Skeletal muscle tissue (tissue), 4 donors: Measurements from ENCODE around the gene FOXP1. TPM values are rescaled to one million over a fixed set of nuclear protein-coding genes. Genes with fewer than 3 reads are reported as not detected.

Experiments used
- H3K27ac ChIP-seq: one replicate; pipeline ENCODE4 v1.7.0; 2013; ENCODE audit warnings: mild to moderate bottlenecking, low read depth, low read length, inconsistent platforms
- H3K27me3 ChIP-seq, 3 donors: one replicate each; pipeline ENCODE4 v1.7.0; 2013; ENCODE audit warnings: low read length in 3 of 3; ENCODE audit not compliant: control insufficient read depth in 3 of 3, insufficient read depth in 3 of 3
- H3K36me3 ChIP-seq, 3 donors: one replicate each; pipeline ENCODE4 v1.7.0; 2013; ENCODE audit warnings: low read length in 3 of 3; ENCODE audit not compliant: control insufficient read depth in 3 of 3, insufficient read depth in 3 of 3
- H3K4me1 ChIP-seq, 3 donors: one replicate each; pipeline ENCODE4 v1.7.0; 2013; ENCODE audit warnings: low read length in 3 of 3, mild to moderate bottlenecking in 3 of 3; ENCODE audit not compliant: control insufficient read depth in 3 of 3, insufficient read depth in 3 of 3
- H3K4me3 ChIP-seq, 3 donors: one replicate each; pipeline ENCODE4 v1.7.0; 2013; ENCODE audit warnings: low read length in 3 of 3
- H3K9ac ChIP-seq, 3 donors: one replicate each; pipeline ENCODE4 v1.7.0; 2013; ENCODE audit warnings: low read length in 3 of 3, mild to moderate bottlenecking in 3 of 3, moderate library complexity in 2 of 3, low read depth in 1 of 3
- H3K9me3 ChIP-seq, 3 donors: one replicate each; pipeline ENCODE4 v1.7.0; 2013; ENCODE audit warnings: low read length in 3 of 3; ENCODE audit not compliant: control insufficient read depth in 3 of 3
- total RNA-seq: library from RNA; depleted of rRNA; stranded (reverse); fragments of >200 nt; gene quantifications from one replicate; pipeline ENCODE4 v1.2.3, GENCODE V29; 2014
- donor health status: Osteomylitis.

Gene FOXP1
- total RNA-seq, 1 donor from 2014 or later, result 36.0 TPM

DNA sequence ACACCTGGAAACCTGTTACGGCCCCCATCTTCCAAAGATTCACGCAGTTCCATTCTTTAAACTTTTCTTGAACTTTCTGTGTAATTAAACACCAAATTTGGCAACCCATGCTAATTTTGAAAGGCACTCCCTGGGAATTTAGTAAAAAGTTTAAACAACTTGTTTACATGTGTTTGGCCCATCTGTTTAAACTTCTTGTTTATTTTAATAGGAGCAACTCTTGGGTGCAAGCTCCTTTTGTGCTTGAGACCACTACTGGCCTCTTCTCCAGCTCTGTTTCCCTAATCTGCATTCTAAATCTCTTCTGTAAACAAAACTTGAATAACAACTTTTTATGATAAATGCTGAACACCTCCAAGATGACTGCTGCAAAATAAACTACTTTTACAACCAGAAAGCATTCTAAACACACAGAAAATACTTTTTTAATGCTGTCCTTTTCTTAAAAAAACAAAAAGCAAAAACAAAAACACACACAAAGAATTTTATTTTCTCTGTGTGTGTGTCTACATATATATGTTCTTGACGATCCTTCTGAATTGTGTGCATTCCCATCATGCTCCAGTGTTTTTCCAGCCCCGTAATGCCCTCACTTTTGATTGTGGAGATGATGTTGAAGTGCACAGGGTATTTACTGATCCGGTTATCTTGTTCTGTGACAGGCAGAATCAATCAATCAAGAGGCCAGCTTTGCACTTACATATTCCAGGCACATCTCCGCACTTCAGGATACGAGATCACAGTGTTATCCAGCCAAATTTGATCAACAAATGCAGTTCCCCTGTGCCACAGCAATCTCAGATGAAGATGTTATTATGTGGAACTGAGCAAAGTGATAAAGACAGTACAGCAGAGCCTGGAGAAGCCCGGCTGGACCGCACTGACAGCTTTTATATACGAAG, 416.9 kb downstream of the FOXP1 start:
- Histone ChIP-seq H3K9ac (no peak overlapping the region), H3K4me3 (no peak overlapping the region), H3K27ac (no peak overlapping the region), H3K36me3 (no peaks in the 10 kb centered on the region), H3K4me1 (no peaks in the 10 kb centered on the region), H3K27me3 (no peaks in the 10 kb centered on the region), H3K9me3 (no peaks in the 10 kb centered on the region)

GRCh38 chr3:71164881-71165280, 418.6 kb downstream of the FOXP1 start:
- Histone ChIP-seq H3K4me3 (no peak overlapping the region), H3K9ac (no peak overlapping the region), H3K4me1 (no peaks in the 10 kb centered on the region), H3K27ac (no peak overlapping the region), H3K27me3 (no peaks in the 10 kb centered on the region), H3K36me3 (no peaks in the 10 kb centered on the region), H3K9me3 (no peaks in the 10 kb centered on the region)

DNA sequence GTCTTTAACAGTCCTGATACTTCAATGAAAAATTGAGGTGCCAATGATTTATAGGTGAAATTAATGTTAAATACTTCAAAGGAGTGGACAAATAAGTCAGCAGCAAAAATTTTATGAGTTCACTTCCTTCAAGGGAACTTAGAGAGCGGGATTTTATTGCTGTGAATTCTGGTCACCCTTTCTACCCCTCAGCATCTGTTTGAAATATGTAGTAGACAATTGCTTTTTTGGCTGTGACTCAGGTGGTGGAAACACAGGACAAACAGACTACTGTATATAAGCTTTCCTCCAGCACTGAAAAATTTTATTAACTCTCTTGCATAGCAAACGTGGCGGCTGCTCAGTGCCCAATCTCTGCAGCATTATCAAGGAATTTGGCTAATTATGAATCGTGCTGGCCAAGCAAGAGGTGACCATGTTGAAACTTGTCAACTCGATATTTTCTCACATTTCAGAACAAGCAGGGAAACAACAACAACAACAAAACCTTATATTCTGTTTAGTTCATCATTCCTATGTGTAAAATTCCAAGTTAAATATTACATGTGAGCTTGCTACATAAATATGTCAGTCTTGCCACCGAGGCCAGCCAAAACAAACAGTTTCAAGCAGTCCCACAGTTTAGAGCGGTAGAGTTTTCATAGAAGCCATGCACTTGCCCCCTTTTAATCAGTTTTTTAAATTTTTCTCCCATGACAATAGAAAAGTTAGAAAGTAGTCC, 420.2 kb downstream of the FOXP1 start:
- Histone ChIP-seq H3K27me3 (no peaks in the 10 kb centered on the region), H3K36me3 (no peaks in the 10 kb centered on the region), H3K4me3 (no peak overlapping the region), H3K9ac (no peak overlapping the region), H3K4me1 (no peaks in the 10 kb centered on the region), H3K27ac (no peak overlapping the region), H3K9me3 (no peaks in the 10 kb centered on the region)

GRCh38 chr3:71162221-71162620, 421.3 kb downstream of the FOXP1 start:
- Histone ChIP-seq H3K9me3 (no peaks in the 10 kb centered on the region), H3K27ac (no peak overlapping the region), H3K9ac (no peak overlapping the region), H3K4me1 (no peaks in the 10 kb centered on the region), H3K36me3 (no peaks in the 10 kb centered on the region), H3K27me3 (no peaks in the 10 kb centered on the region), H3K4me3 (no peak overlapping the region)

GRCh38 chr3:71160785-71161546, 422.6 kb downstream of the FOXP1 start:
- Histone ChIP-seq H3K4me1 (no peaks in the 10 kb centered on the region), H3K36me3 (no peaks in the 10 kb centered on the region), H3K27ac (no peak overlapping the region), H3K9ac (no peak overlapping the region), H3K27me3 (no peaks in the 10 kb centered on the region), H3K9me3 (no peaks in the 10 kb centered on the region), H3K4me3 (no peak overlapping the region)

- Histone ChIP-seq H3K36me3 (no peaks in the 10 kb centered on the region), H3K4me1 (no peaks in the 10 kb centered on the region), H3K27me3 (no peaks in the 10 kb centered on the region), H3K9ac (no peak overlapping the region), H3K27ac (no peak overlapping the region), H3K9me3 (no peaks in the 10 kb centered on the region), H3K4me3 (no peak overlapping the region)
These were observed 427.4 kb downstream of the FOXP1 start for GRCh38 chr3:71156062-71156665.

- Histone ChIP-seq H3K9ac (no peak overlapping the region), H3K4me3 (no peak overlapping the region), H3K27me3 (no peaks in the 10 kb centered on the region), H3K27ac (no peak overlapping the region), H3K4me1 (no peaks in the 10 kb centered on the region), H3K9me3 (no peaks in the 10 kb centered on the region), H3K36me3 (no peaks in the 10 kb centered on the region)
These were observed 428.7 kb downstream of the FOXP1 start for GRCh38 chr3:71154846-71155245.

DNA sequence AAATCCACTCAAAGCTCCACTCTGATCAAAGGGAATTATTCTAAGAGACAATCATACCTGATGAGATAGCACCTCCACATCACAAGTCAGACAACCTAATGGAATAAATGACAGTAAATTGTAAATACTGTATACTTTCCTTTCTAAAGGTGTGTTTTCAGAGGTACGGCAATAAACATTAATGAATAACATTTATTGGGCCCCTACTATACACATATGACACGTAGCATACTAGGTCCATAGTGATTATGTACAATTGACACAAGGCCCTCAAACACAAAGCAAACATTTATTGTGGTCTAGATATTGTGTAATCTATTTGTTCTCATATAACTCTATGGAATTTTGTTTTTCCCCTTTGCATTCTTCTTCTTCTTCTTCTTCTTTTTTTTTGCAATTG, 429.8 kb downstream of the FOXP1 start:
- Histone ChIP-seq H3K4me1 (no peaks in the 10 kb centered on the region), H3K9ac (no peak overlapping the region), H3K36me3 (no peaks in the 10 kb centered on the region), H3K9me3 (no peaks in the 10 kb centered on the region), H3K27ac (no peak overlapping the region), H3K4me3 (no peak overlapping the region), H3K27me3 (no peaks in the 10 kb centered on the region)

GRCh38 chr3:71152892-71153265, 430.6 kb downstream of the FOXP1 start:
- Histone ChIP-seq H3K27ac (no peak overlapping the region), H3K4me3 (no peak overlapping the region), H3K9me3 (no peaks in the 10 kb centered on the region), H3K27me3 (no peaks in the 10 kb centered on the region), H3K4me1 (no peaks in the 10 kb centered on the region), H3K9ac (no peak overlapping the region), H3K36me3 (no peaks in the 10 kb centered on the region)
